GM10248 (cell line): Measurements from ENCODE around the gene STAU1.

Experiments
- CTCF ChIA-PET: fragments of 300-600 bp; sonication (Branson Sonifier 250); formaldehyde crosslinking; extraction: SDS; loops from one replicate; lab custom pipeline; 2021; ENCODE audit warnings: antibody characterized with exemption; lab: Yijun Ruan, JAX
- POLR2A ChIA-PET: fragments of 350-650 bp; sonication (Branson Sonifier 250); formaldehyde crosslinking; extraction: SDS; loops from one replicate; lab custom pipeline; 2020; ENCODE audit warnings: antibody characterized with exemption; lab: Yijun Ruan, JAX
- DNase-seq: peaks from one replicate; pipeline ENCODE4 v3.0.0; 2012; ENCODE audit errors: extremely low spot score
- CTCF ChIP-seq: IDR thresholded peaks from 2 replicates; pipeline ENCODE4 v1.5.1; 2012; ENCODE audit warnings: mild to moderate bottlenecking, low read depth; ENCODE audit errors: extremely low read depth, missing control alignments, control extremely low read depth

STAU1 gene

GRCh38 chr20:49230561-49231133, 42.5 kb upstream of the STAU1 start:
- no peak for TF ChIP-seq CTCF
- POLR2A ChIA-PET, result no interaction called here
- CTCF ChIA-PET, result interaction anchor here (0.7 to 2.1 kb wide), 3 partner anchors 12 to 15 kb away, joined by 3 to 11 read pairs (median 3); no protein-coding TSS in a partner anchor
- no peak for DNase-seq

GRCh38 chr20:49230021-49230420, 41.9 kb upstream of the STAU1 start:
- TF ChIP-seq CTCF, result no peak
- ChIA-PET CTCF (interaction anchor here (1.1 to 2.1 kb wide), 2 partner anchors 13 to 15 kb away, joined by 3 to 11 read pairs; no protein-coding TSS in a partner anchor), POLR2A (no interaction called here)
- no peak for DNase-seq

GRCh38 chr20:49229381-49229780, 41.2 kb upstream of the STAU1 start:
- DNase-seq, result no peak
- TF ChIP-seq CTCF, result no peak
- ChIA-PET CTCF (interaction anchor here (2.1 kb wide), 1 partner anchor 13 kb away, joined by 11 read pairs; no protein-coding TSS in a partner anchor), POLR2A (interaction anchor here (0.7 kb wide), 1 partner anchor 51 kb away, joined by 5 read pairs; no protein-coding TSS in a partner anchor)

- CTCF ChIA-PET, result interaction anchor here (0.9 to 1.4 kb wide), 3 partner anchors 11 to 17 kb away, joined by 3 to 5 read pairs (median 3); no protein-coding TSS in a partner anchor
- TF ChIP-seq CTCF, result no peak
- POLR2A ChIA-PET, result interaction anchor here (0.7 kb wide), 1 partner anchor 52 kb away, joined by 5 read pairs; no protein-coding TSS in a partner anchor
- no peak for DNase-seq
Measured at GRCh38 chr20:49228676-49229075, 40.5 kb upstream of the STAU1 start.

- CTCF ChIA-PET, result no interaction called here
- POLR2A ChIA-PET, result no interaction called here
- TF ChIP-seq CTCF, result no peak
- DNase-seq, result no peak
Measured at GRCh38 chr20:49225896-49226295, 37.8 kb upstream of the STAU1 start.

GRCh38 chr20:49219924-49220831, 32.0 kb upstream of the STAU1 start:
- DNase-seq, result no peak
- ChIA-PET CTCF (interaction anchor here (0.8 to 1.3 kb wide), 2 partner anchors 17 to 104 kb away, joined by 3 read pairs; no protein-coding TSS in a partner anchor), POLR2A (no interaction called here)
- TF ChIP-seq CTCF, result no peak
